K562 (cell line): ENCODE results near the gene PPP1R2C. TPM values are rescaled to one million over a fixed set of nuclear protein-coding genes. Genes with fewer than 3 reads are reported as not detected.

ENCODE experiments used
- FOXA3 ChIP-seq, 2 experiments: fragments of 450-650 bp in 1 of 2; sonication (generic) in 1 of 2; formaldehyde crosslinking; IDR thresholded peaks in 1 of 2; conservative IDR thresholded peaks in 1 of 2; 2 replicates each; pipeline versions ENCODE4 v1.4.0 to v1.8.0; 2020 to 2022; ENCODE audit warnings: mild to moderate bottlenecking in 2 of 2, missing genetic modification reagents in 1 of 2
- NBN ChIP-seq: fragments of 450-650 bp; IDR thresholded peaks from 2 replicates; pipeline ENCODE4 v1.6.1; 2016; ENCODE audit warnings: low read depth, mild to moderate bottlenecking
- STAG1 ChIP-seq: sonication (generic); formaldehyde crosslinking; IDR thresholded peaks from 2 replicates; pipeline ENCODE4 v1.5.0; 2020; ENCODE audit warnings: missing genetic modification reagents, borderline replicate concordance
- ZFPM2 ChIP-seq: fragments of 250-450 bp; sonication (Bioruptor Pico); IDR thresholded peaks from 2 replicates; pipeline ENCODE4 v1.5.1; 2022; ENCODE audit warnings: mild to moderate bottlenecking
- ZKSCAN1 ChIP-seq: fragments of 150-350 bp; IDR thresholded peaks from 2 replicates; pipeline ENCODE4 v1.6.1; 2016; ENCODE audit warnings: low read depth, low read length
- polyA plus RNA-seq, 8 experiments: library from polyadenylated mRNA; depleted of rRNA in 4 of 8; stranded (reverse) in 5 of 8; unstranded in 3 of 8; fragments of >200 nt; fragmentation: Nextera tagmentation in 2 of 8; fragmentation: Illumina TruSeq in 1 of 8; extraction: Ambion mirVana in 2 of 8; extraction: Trizol in 1 of 8; gene quantifications; 2 replicates each; pipeline versions ENCODE4 v1.2.1 to v1.2.3, GENCODE V29; 2011 to 2014; ENCODE audit warnings: inconsistent platforms in 1 of 8, missing spikeins in 1 of 8
- total RNA-seq, 7 experiments: library from RNA; depleted of rRNA in 6 of 7; stranded (reverse); fragments of >200 nt in 6 of 7; fragmentation: Illumina TruSeq in 2 of 7; extraction: Trizol in 2 of 7; gene quantifications; 2 replicates each; pipeline versions ENCODE4 v1.2.1 to v1.2.3, GENCODE V29; 2011 to 2021; ENCODE audit warnings: low replicate concordance in 1 of 7
- TF ChIP-seq, protein P1 (sequence below): sonication (generic); formaldehyde crosslinking; IDR thresholded peaks from 2 replicates; pipeline ENCODE4 v1.8.0; 2022; ENCODE audit warnings: missing genetic modification reagents, mild to moderate bottlenecking, borderline replicate concordance
- TF ChIP-seq, protein P2 (sequence below): sonication (generic); formaldehyde crosslinking; IDR thresholded peaks from 2 replicates; pipeline ENCODE4 v1.8.0; 2022; ENCODE audit warnings: missing genetic modification reagents, mild to moderate bottlenecking, moderate library complexity, borderline replicate concordance
- TF ChIP-seq, protein P3 (sequence below): fragments of 450-650 bp; IDR thresholded peaks from 2 replicates; pipeline ENCODE4 v1.6.1; 2017; ENCODE audit warnings: mild to moderate bottlenecking, moderate library complexity

Gene PPP1R2C
- total and polyA plus RNA-seq, 9 of the 15 experiments (the other 6 are each of a cell fraction or from before 2014, with no cell fraction given), result not detected

DNA sequence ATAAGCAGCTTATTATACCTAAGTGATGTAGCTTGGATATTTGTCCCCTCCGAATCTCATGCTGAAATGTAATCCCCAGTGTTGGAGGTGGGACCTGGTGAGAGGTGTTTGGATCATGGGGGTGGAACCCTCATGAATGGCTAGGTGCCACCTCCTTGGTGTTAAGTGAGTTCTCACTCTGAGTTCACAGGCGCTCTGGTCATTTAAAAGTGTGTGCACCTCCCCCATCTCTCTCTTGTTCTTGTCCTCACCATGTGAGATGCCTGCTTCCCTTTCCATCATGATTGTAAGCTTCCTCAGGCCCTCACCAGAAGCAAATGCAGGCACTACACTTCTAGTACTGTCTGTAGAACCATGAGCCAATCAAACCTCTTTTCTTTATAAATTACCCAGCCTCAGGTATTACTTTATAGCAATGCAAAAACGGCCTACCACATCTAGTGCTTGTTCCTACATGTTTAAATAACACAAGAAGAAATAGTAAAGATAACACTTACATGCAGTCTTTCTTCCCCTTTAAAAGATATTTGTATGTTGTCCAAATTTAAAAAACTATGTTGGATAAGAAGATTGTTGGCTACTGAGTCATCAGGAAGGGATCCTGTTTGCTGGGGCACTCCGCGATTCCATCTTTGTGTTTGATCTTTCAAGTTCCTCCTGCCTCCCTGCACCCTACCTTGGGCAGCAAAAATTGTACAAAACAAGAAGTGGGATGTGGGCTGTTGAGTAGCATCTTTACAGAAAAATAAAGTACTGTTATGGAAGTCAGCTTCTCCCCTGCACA lies 29.7 kb downstream of the PPP1R2C start (continued):
- TF ChIP-seq NBN (no peak), STAG1 (CRISPR knock-in tag) (no peak), ZKSCAN1 (no peak), FOXA3 (CRISPR knock-in tag; conservative IDR thresholded peaks at IDR 0.05 in 1 of 2, IDR thresholded peaks at IDR 0.05 in 1 of 2) (no peak), ZFPM2 (CRISPR knock-in tag) (no peak)
- TF ChIP-seq, protein P1, sequence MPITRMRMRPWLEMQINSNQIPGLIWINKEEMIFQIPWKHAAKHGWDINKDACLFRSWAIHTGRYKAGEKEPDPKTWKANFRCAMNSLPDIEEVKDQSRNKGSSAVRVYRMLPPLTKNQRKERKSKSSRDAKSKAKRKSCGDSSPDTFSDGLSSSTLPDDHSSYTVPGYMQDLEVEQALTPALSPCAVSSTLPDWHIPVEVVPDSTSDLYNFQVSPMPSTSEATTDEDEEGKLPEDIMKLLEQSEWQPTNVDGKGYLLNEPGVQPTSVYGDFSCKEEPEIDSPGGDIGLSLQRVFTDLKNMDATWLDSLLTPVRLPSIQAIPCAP (CRISPR knock-in tag), result no peak
- TF ChIP-seq, protein P2, sequence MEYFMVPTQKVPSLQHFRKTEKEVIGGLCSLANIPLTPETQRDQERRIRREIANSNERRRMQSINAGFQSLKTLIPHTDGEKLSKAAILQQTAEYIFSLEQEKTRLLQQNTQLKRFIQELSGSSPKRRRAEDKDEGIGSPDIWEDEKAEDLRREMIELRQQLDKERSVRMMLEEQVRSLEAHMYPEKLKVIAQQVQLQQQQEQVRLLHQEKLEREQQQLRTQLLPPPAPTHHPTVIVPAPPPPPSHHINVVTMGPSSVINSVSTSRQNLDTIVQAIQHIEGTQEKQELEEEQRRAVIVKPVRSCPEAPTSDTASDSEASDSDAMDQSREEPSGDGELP (CRISPR knock-in tag), result no peak
- TF ChIP-seq, protein P3, sequence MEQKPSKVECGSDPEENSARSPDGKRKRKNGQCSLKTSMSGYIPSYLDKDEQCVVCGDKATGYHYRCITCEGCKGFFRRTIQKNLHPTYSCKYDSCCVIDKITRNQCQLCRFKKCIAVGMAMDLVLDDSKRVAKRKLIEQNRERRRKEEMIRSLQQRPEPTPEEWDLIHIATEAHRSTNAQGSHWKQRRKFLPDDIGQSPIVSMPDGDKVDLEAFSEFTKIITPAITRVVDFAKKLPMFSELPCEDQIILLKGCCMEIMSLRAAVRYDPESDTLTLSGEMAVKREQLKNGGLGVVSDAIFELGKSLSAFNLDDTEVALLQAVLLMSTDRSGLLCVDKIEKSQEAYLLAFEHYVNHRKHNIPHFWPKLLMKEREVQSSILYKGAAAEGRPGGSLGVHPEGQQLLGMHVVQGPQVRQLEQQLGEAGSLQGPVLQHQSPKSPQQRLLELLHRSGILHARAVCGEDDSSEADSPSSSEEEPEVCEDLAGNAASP, result no peak
